Measurements from ENCODE around the gene SLC43A3.
"Not testable (repeated sequence)": the region's sequence is repeated elsewhere in the genome, so short reads cannot be mapped to it uniquely, and the experiment has no call there.

GRCh38 chr11:57403003-57403801 is 23.7 kb downstream of the SLC43A3 start:
- TF ChIP-seq POLR2A (IDR thresholded peaks at IDR 0.05; ENCODE audit: low read length); GATA1 (IDR thresholded peaks at IDR 0.05; ENCODE audit: low read depth, low read length): not testable (repeated sequence)

All from erythroblast (primary cell).